K562 (cell line): ENCODE results near the gene ELF2. TPM values are rescaled to one million over a fixed set of nuclear protein-coding genes. Genes with fewer than 3 reads are reported as not detected.

ENCODE experiments used
- ATAC-seq: fragments of 200-7000 bp; cut with Tn5 transposase; 3 replicates; pipeline ENCODE4 v1.9.1; 2020; ENCODE audit warnings: moderate library complexity
- BruUV-seq: library from RNA; stranded (reverse); fragments of 400-500 nt; replicated peaks from 2 replicates; lab custom pipeline; 2021; lab: Mats Ljungman, UMichigan
- CTCF ChIA-PET: fragments of 300-600 bp; formaldehyde crosslinking; extraction: SDS; loops from one replicate; lab custom pipeline; 2021; ENCODE audit warnings: low intra/inter-chr PET ratio; lab: Yijun Ruan, JAX
- POLR2A ChIA-PET: fragments of 300-600, 350-650 bp; sonication (Branson Sonifier 250); formaldehyde crosslinking; extraction: SDS; loops from one replicate; lab custom pipeline; 2021; ENCODE audit warnings: antibody characterized with exemption, inconsistent platforms; lab: Yijun Ruan, JAX
- DNase-seq, 4 experiments: peaks; one replicate each; pipeline versions ENCODE4 v3.0.0 to v3.0.0-alpha.2; 2011 to 2018; ENCODE audit warnings: low spot score in 3 of 4, mixed read lengths in 3 of 4; ENCODE audit errors: extremely low read depth in 1 of 4
- FAIRE-seq: peaks from 2 replicates; lab custom pipeline; 2011; peaks lifted over from hg19 to GRCh38; lab: Jason Lieb, UNC
- H2AFZ ChIP-seq: 2 replicates; pipeline ENCODE4 v1.6.0; 2011; ENCODE audit warnings: low read depth, low read length, control low read depth, inconsistent platforms
- H3K27ac ChIP-seq: fragments of 200-600 bp; 3 replicates; pipeline ENCODE4 v1.8.0; 2011; ENCODE audit warnings: low read depth, mild to moderate bottlenecking, control low read depth, inconsistent platforms, low read length, moderate library complexity, mixed read lengths; ENCODE audit errors: extremely low read depth
- H3K27me3 ChIP-seq, 2 experiments: fragments of 300-600 bp in 1 of 2; 2 replicates in 1 of 2; 3 replicates in 1 of 2; pipeline versions ENCODE4 v1.6.0 to v1.8.0; 2011; ENCODE audit warnings: inconsistent platforms in 2 of 2, low read length in 2 of 2, mild to moderate bottlenecking in 1 of 2, mixed read lengths in 1 of 2, moderate library complexity in 1 of 2; ENCODE audit not compliant: control insufficient read depth in 2 of 2, insufficient read depth in 2 of 2
- H3K36me3 ChIP-seq: fragments of 300-600 bp; 3 replicates; pipeline ENCODE4 v1.8.0; 2011; ENCODE audit warnings: mild to moderate bottlenecking, low read length, inconsistent platforms; ENCODE audit not compliant: control insufficient read depth, insufficient read depth
- H3K4me1 ChIP-seq, 2 experiments: fragments of 200-600 bp in 1 of 2; replicated peaks in 1 of 2; 2 replicates in 1 of 2; 3 replicates in 1 of 2; pipeline versions ENCODE4 v1.5.1 to v1.8.0; 2011; ENCODE audit warnings: inconsistent platforms in 2 of 2, low read length in 2 of 2, mild to moderate bottlenecking in 1 of 2, mixed read lengths in 1 of 2, moderate library complexity in 1 of 2; ENCODE audit not compliant: control insufficient read depth in 2 of 2, insufficient read depth in 2 of 2
- H3K4me2 ChIP-seq: 2 replicates; pipeline ENCODE4 v1.6.1; 2011; ENCODE audit warnings: low read length, control low read depth, inconsistent platforms, mixed read lengths; ENCODE audit not compliant: insufficient read depth
- H3K4me3 ChIP-seq: fragments of 200-600 bp; sonication (generic), shearing (Covaris generic); 2 replicates; pipeline ENCODE4 v1.5.1; 2016; ENCODE audit warnings: control low read depth, inconsistent platforms
- H3K79me2 ChIP-seq: fragments of 200-600 bp; 3 replicates; pipeline ENCODE4 v1.8.0; 2011; ENCODE audit warnings: low read length, inconsistent platforms; ENCODE audit not compliant: control insufficient read depth, insufficient read depth
- H3K9ac ChIP-seq, 2 experiments: 2 replicates each; pipeline versions ENCODE4 v1.6.0 to v1.6.1; 2011; ENCODE audit warnings: low read depth in 2 of 2, low read length in 2 of 2, control low read depth in 1 of 2, inconsistent platforms in 1 of 2, mild to moderate bottlenecking in 1 of 2, mixed read lengths in 1 of 2; ENCODE audit not compliant: insufficient read depth in 1 of 2
- H3K9me1 ChIP-seq: one replicate; pipeline ENCODE4 v1.6.0; 2011; ENCODE audit warnings: inconsistent platforms, mild to moderate bottlenecking, low read length, moderate library complexity; ENCODE audit not compliant: control insufficient read depth, insufficient read depth
- H3K9me3 ChIP-seq: replicated peaks from 2 replicates; pipeline ENCODE4 v1.5.1; 2011; ENCODE audit warnings: low read depth, low read length, inconsistent platforms; ENCODE audit not compliant: control insufficient read depth, insufficient read depth
- H4K20me1 ChIP-seq: replicated peaks from 2 replicates; pipeline ENCODE4 v1.6.1; 2011; ENCODE audit warnings: low read length, inconsistent platforms, mixed read lengths; ENCODE audit not compliant: control insufficient read depth, insufficient read depth
- ATF4 ChIP-seq: fragments of 450-650 bp; formaldehyde crosslinking; IDR thresholded peaks from 2 replicates; pipeline ENCODE4 v1.4.0; 2022; ENCODE audit warnings: mild to moderate bottlenecking, moderate library complexity
- CBX3 ChIP-seq, 2 experiments: IDR thresholded peaks; 1 replicate in 1 of 2; 2 replicates in 1 of 2; pipeline ENCODE4 v1.6.1; 2012; ENCODE audit warnings: inconsistent platforms in 2 of 2, low read length in 2 of 2, borderline replicate concordance in 1 of 2, control low read depth in 1 of 2
- CREB3 ChIP-seq: fragments of 450-650 bp; conservative IDR thresholded peaks from 2 replicates; pipeline ENCODE4 v1.6.1; 2016; ENCODE audit warnings: missing genetic modification characterization, low read depth, mild to moderate bottlenecking, missing compliant biosample characterization, moderate library complexity
- E2F8 ChIP-seq: fragments of 450-650 bp; IDR thresholded peaks from 2 replicates; pipeline ENCODE4 v1.7.1; 2018; ENCODE audit warnings: mild to moderate bottlenecking, low read depth; ENCODE audit not compliant: partially characterized antibody
- ELF2 ChIP-seq: fragments of 250-450 bp; sonication (Bioruptor Pico); IDR thresholded peaks from 2 replicates; pipeline ENCODE4 v1.5.0; 2021; ENCODE audit warnings: mild to moderate bottlenecking
- NR2C1 ChIP-seq, 2 experiments: fragments of 450-650 bp; IDR thresholded peaks; 2 replicates each; pipeline ENCODE4 v1.6.1; 2017; ENCODE audit warnings: mild to moderate bottlenecking in 2 of 2, antibody characterized with exemption in 1 of 2, inconsistent platforms in 1 of 2, missing compliant biosample characterization in 1 of 2, missing genetic modification characterization in 1 of 2
- NR4A1 ChIP-seq, 2 experiments: fragments of 250-450 bp in 1 of 2; fragments of 450-650 bp in 1 of 2; sonication (Bioruptor Pico) in 1 of 2; IDR thresholded peaks; 2 replicates each; pipeline versions ENCODE4 v1.4.0 to v1.6.1; 2016 to 2020; ENCODE audit warnings: mild to moderate bottlenecking in 2 of 2, missing compliant biosample characterization in 1 of 2, missing genetic modification characterization in 1 of 2, moderate library complexity in 1 of 2
- XRCC5 ChIP-seq: fragments of 200-400 bp; formaldehyde crosslinking; IDR thresholded peaks from 2 replicates; pipeline ENCODE4 v1.6.1; 2017; ENCODE audit warnings: low read depth, mild to moderate bottlenecking, low read length
- ZNF586 ChIP-seq: fragments of 450-650 bp; formaldehyde crosslinking; conservative IDR thresholded peaks from 2 replicates; pipeline ENCODE4 v1.4.0; 2020; ENCODE audit warnings: mild to moderate bottlenecking, moderate library complexity
- WGBS: fragments of 100-300 bp; shearing (Covaris generic); methylation state at CpG from one replicate; pipeline ENCODE4 v1.1.6; 2016; ENCODE audit warnings: low coverage, mixed read lengths; ENCODE audit not compliant: insufficient coverage; ENCODE audit errors: missing lambda C conversion rate; 5-methylcytosine and 5-hydroxymethylcytosine counted together
- in situ Hi-C: fragments of 300-500 bp; cut with MboI; formaldehyde crosslinking; loops from 4 replicates; pipeline ENCODE4 v1.15.0; 2018; ENCODE audit warnings: inconsistent platforms, mixed read lengths
- intact Hi-C: fragments of 100-400 bp; cut with micrococcal nuclease; formaldehyde crosslinking; loops from 2 replicates; pipeline ENCODE4 v1.14.2; 2022
- polyA plus RNA-seq, 8 experiments: library from polyadenylated mRNA; depleted of rRNA in 4 of 8; stranded (reverse) in 5 of 8; unstranded in 3 of 8; fragments of >200 nt; fragmentation: Nextera tagmentation in 2 of 8; fragmentation: Illumina TruSeq in 1 of 8; extraction: Ambion mirVana in 2 of 8; extraction: Trizol in 1 of 8; gene quantifications; 2 replicates each; pipeline versions ENCODE4 v1.2.1 to v1.2.3, GENCODE V29; 2011 to 2014; ENCODE audit warnings: inconsistent platforms in 1 of 8, missing spikeins in 1 of 8
- total RNA-seq, 7 experiments: library from RNA; depleted of rRNA in 6 of 7; stranded (reverse); fragments of >200 nt in 6 of 7; fragmentation: Illumina TruSeq in 2 of 7; extraction: Trizol in 2 of 7; gene quantifications; 2 replicates each; pipeline versions ENCODE4 v1.2.1 to v1.2.3, GENCODE V29; 2011 to 2021; ENCODE audit warnings: low replicate concordance in 1 of 7

Gene ELF2
- total and polyA plus RNA-seq, 9 of the 15 experiments (the other 6 are each of a cell fraction or from before 2014, with no cell fraction given) = 9.4 to 58.7 (median 41.6) TPM

GRCh38 chr4:139027776-139028175, 149.2 kb downstream of the ELF2 start:
- H3K9ac ChIP-seq = no peak overlapping the region
- H3K4me1 ChIP-seq = peaks cover 0 to 3% of the 10 kb centered on the region in 2 experiments; a peak in 2 of 5 replicates
- ChIA-PET POLR2A (interaction anchor here (0.6 to 4.3 kb wide), 4 partner anchors 9 to 24 kb away, joined by 3 to 52 read pairs (median 4); no protein-coding TSS in a partner anchor), CTCF (no interaction called here)
- FAIRE-seq (no peak), ATAC-seq (no peak), DNase-seq (no peak)
- WGBS = 82% methylated on average over 5 of the region's 5 CpGs
- H3K9me1 ChIP-seq = no peaks in the 10 kb centered on the region
- TF ChIP-seq NR2C1 (IDR thresholded peaks at IDR 0.05) (no peak), NR2C1 (tag; IDR thresholded peaks at IDR 0.05) (no peak), XRCC5 (no peak), CREB3 (tag) (no peak), ATF4 (CRISPR knock-in tag) (no peak), ZNF586 (CRISPR knock-in tag) (no peak), E2F8 (no peak), NR4A1 (CRISPR knock-in tag; IDR thresholded peaks at IDR 0.05) (no peak), NR4A1 (tag; IDR thresholded peaks at IDR 0.05) (no peak), CBX3 (IDR thresholded peaks at IDR 0.05; ENCODE audit: borderline replicate concordance in 1 of 2, low read length in 2 of 2) (no peak), ELF2 (CRISPR knock-in tag) (no peak)
- peaks cover 39% of the 10 kb centered on the region; the same call in 2 of the 3 replicates for H3K36me3 ChIP-seq
- H3K4me3 ChIP-seq = no peak overlapping the region
- intact Hi-C loops (no loop called here), in situ Hi-C loops (loop anchor here (25.0 kb wide), 1 partner anchor 510 kb away; no protein-coding TSS in a partner anchor)
- no peak overlapping the region for H2AFZ ChIP-seq
- H4K20me1 ChIP-seq = no peaks in the 10 kb centered on the region; the same call in 1 of the 2 replicates
- H3K4me2 ChIP-seq = no peak overlapping the region
- no peaks in the 10 kb centered on the region for H3K9me3 ChIP-seq
- H3K27ac ChIP-seq = no peak overlapping the region
- H3K79me2 ChIP-seq = peaks cover 88% of the 10 kb centered on the region
- no peaks in the 10 kb centered on the region for H3K27me3 ChIP-seq
- BruUV-seq = no TSS peak
